Endothelial cell of umbilical vein (primary cell): ENCODE data around the gene CCS. TPM values are rescaled to one million over a fixed set of nuclear protein-coding genes. Genes with fewer than 3 reads are reported as not detected.

ENCODE experiments used
- BruUV-seq: library from RNA; stranded (reverse); fragments of 400-500 nt; replicated peaks from 2 replicates; lab custom pipeline; 2021; lab: Mats Ljungman, UMichigan
- CTCF ChIA-PET: fragments of 300-600, 350-600 bp; sonication (Branson Sonifier 250); formaldehyde crosslinking; loops from one replicate; lab custom pipeline; 2021; ENCODE audit warnings: antibody characterized with exemption, inconsistent platforms; lab: Charles Lee
- POLR2A ChIA-PET: fragments of 300-600, 350-600 bp; sonication (Branson Sonifier 250); formaldehyde crosslinking; loops from one replicate; lab custom pipeline; 2021; ENCODE audit warnings: antibody characterized with exemption, inconsistent platforms; lab: Charles Lee
- DNase-seq: peaks from one replicate; pipeline ENCODE4 v3.0.0-alpha.2; 2011; ENCODE audit warnings: low read depth, low spot score
- FAIRE-seq: peaks from 2 replicates; lab custom pipeline; 2011; peaks lifted over from hg19 to GRCh38; lab: Jason Lieb, UNC
- H2AFZ ChIP-seq: 2 replicates; pipeline ENCODE4 v1.6.0; 2012; ENCODE audit warnings: low read depth, low read length, control low read depth, inconsistent platforms
- H3K27ac ChIP-seq: 2 replicates; pipeline ENCODE4 v1.5.1; 2011; ENCODE audit warnings: low read depth, mild to moderate bottlenecking, control low read depth, low read length, moderate library complexity; ENCODE audit not compliant: insufficient read depth
- H3K27me3 ChIP-seq, 2 experiments: 2 replicates each; pipeline versions ENCODE4 v1.6.0 to v1.6.1; 2011; ENCODE audit warnings: low read length in 2 of 2, mixed read lengths in 1 of 2; ENCODE audit not compliant: control insufficient read depth in 2 of 2, insufficient read depth in 2 of 2
- H3K36me3 ChIP-seq, 2 experiments: 2 replicates in 1 of 2; 3 replicates in 1 of 2; pipeline ENCODE4 v1.5.1; 2011; ENCODE audit warnings: low read length in 2 of 2, mild to moderate bottlenecking in 1 of 2, moderate library complexity in 1 of 2; ENCODE audit not compliant: control insufficient read depth in 2 of 2, insufficient read depth in 2 of 2; ENCODE audit errors: extremely low read depth in 1 of 2
- H3K4me1 ChIP-seq: 3 replicates; pipeline ENCODE4 v1.5.1; 2011; ENCODE audit warnings: mild to moderate bottlenecking, low read length; ENCODE audit not compliant: control insufficient read depth, insufficient read depth; ENCODE audit errors: extremely low read depth
- H3K4me2 ChIP-seq: 2 replicates; pipeline ENCODE4 v1.6.1; 2011; ENCODE audit warnings: low read length, control low read depth, mixed read lengths; ENCODE audit not compliant: insufficient read depth
- H3K4me3 ChIP-seq, 3 experiments: fragments of 200-600 bp in 1 of 3; sonication (generic), shearing (Covaris generic) in 1 of 3; replicated peaks in 1 of 3; 2 replicates each; pipeline ENCODE4 v1.5.1; 2011 to 2016; ENCODE audit warnings: control low read depth in 3 of 3, low read length in 3 of 3, mild to moderate bottlenecking in 2 of 3, inconsistent platforms in 1 of 3, low read depth in 1 of 3, moderate library complexity in 1 of 3; ENCODE audit not compliant: insufficient read depth in 1 of 3
- H3K79me2 ChIP-seq: 2 replicates; pipeline ENCODE4 v1.6.0; 2012; ENCODE audit warnings: low read length, inconsistent platforms; ENCODE audit not compliant: control insufficient read depth, insufficient read depth
- H3K9ac ChIP-seq: replicated peaks from 2 replicates; pipeline ENCODE3; 2011; ENCODE audit warnings: low read length, control low read depth; ENCODE audit not compliant: insufficient read depth; ENCODE audit errors: extremely low read depth
- H3K9me1 ChIP-seq: replicated peaks from 3 replicates; pipeline ENCODE4 v1.6.0; 2011; ENCODE audit warnings: mild to moderate bottlenecking, low read length; ENCODE audit not compliant: control insufficient read depth, insufficient read depth; ENCODE audit errors: extremely low read depth
- H3K9me3 ChIP-seq: replicated peaks from 2 replicates; pipeline ENCODE4 v1.5.1; 2012; ENCODE audit warnings: low read length, inconsistent platforms; ENCODE audit not compliant: control insufficient read depth, insufficient read depth
- H4K20me1 ChIP-seq: replicated peaks from 2 replicates; pipeline ENCODE3; 2011; ENCODE audit warnings: mild to moderate bottlenecking, low read length; ENCODE audit not compliant: control insufficient read depth, insufficient read depth; ENCODE audit errors: extremely low read depth
- EZH2 ChIP-seq: IDR thresholded peaks from 2 replicates; pipeline ENCODE4 v1.6.1; 2012; ENCODE audit warnings: borderline replicate concordance, low read depth, mild to moderate bottlenecking, moderate library complexity, low read length, inconsistent platforms; ENCODE audit not compliant: severe bottlenecking
- JUN ChIP-seq: IDR thresholded peaks from 2 replicates; pipeline ENCODE4 v1.6.1; 2011; ENCODE audit warnings: borderline replicate concordance, low read depth; ENCODE audit not compliant: insufficient read length, insufficient read depth
- MYC ChIP-seq: IDR thresholded peaks from one replicate; pipeline ENCODE4 v1.6.1; 2011; ENCODE audit warnings: mild to moderate bottlenecking, low read depth, low read length
- POLR2A ChIP-seq: IDR thresholded peaks from 2 replicates; pipeline ENCODE4 v1.6.1; 2012; ENCODE audit warnings: low read depth, mild to moderate bottlenecking, control low read depth, low read length
- POLR2AphosphoS5 ChIP-seq: IDR thresholded peaks from 2 replicates; pipeline ENCODE4 v1.6.1; 2012; ENCODE audit warnings: low read depth, mild to moderate bottlenecking, control low read depth, low read length, moderate library complexity; ENCODE audit not compliant: insufficient read depth
- dilution Hi-C: fragments of 300-500 bp; cut with MboI; formaldehyde crosslinking; loops from one replicate; pipeline ENCODE4 v1.15.0; 2019; ENCODE audit warnings: low sequenced_read_pairs; ENCODE audit not compliant: extremely low pct_ligation_motif_present
- intact Hi-C: fragments of 100-400 bp; cut with micrococcal nuclease; formaldehyde crosslinking; loops from one replicate; pipeline ENCODE4 v1.10.0; 2022
- polyA plus RNA-seq, 4 experiments: library from polyadenylated mRNA; depleted of rRNA in 3 of 4; stranded (reverse) in 3 of 4; unstranded in 1 of 4; fragments of >200 nt; gene quantifications; 2 replicates each; pipeline versions ENCODE4 v1.2.1 to v1.2.3, GENCODE V29; 2011 to 2012; ENCODE audit warnings: missing spikeins in 1 of 4
- total RNA-seq: library from RNA; stranded (reverse); gene quantifications from 2 replicates; pipeline ENCODE4 v1.2.3, GENCODE V29; 2021
- TF ChIP-seq, protein P1 (sequence below): IDR thresholded peaks from 2 replicates; pipeline ENCODE4 v1.6.1; 2011; ENCODE audit not compliant: insufficient read depth, insufficient read length
- TF ChIP-seq, protein P2 (sequence below), 2 donors: IDR thresholded peaks; 1 replicate in 1 of 2; 2 replicates in 1 of 2; pipeline ENCODE4 v1.5.1; 2011; ENCODE audit warnings: low read length in 2 of 2, mild to moderate bottlenecking in 2 of 2, moderate library complexity in 2 of 2, control low read depth in 1 of 2, inconsistent platforms in 1 of 2, low read depth in 1 of 2; ENCODE audit not compliant: insufficient read depth in 1 of 2; ENCODE audit errors: extremely low read depth in 1 of 2

The CCS gene
- total and polyA plus RNA-seq, 2 donors (not counting 3 experiments of a cell fraction or from before 2014, with no cell fraction given) = 38.7 to 39.0 TPM

DNA sequence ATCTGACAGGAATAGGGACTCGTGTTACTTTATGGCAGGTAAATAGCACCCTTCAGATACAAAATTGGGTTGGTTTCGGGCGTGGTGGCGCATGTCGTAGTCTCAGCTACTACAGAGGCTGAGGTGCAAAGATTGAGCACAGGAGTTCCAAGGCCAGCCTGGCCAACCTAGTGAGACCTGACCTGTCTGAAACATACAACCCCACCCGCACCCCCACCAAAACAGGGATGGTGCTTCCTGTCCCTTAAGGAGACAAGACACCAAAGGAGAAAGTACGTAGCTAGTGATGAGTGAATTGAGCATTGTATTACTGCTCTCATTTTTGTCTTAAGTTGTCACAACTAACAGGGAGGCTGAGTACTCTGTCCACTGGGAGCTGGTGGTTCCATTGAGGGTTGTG, 59.7 kb downstream of the CCS start:
- Histone ChIP-seq H3K9me1 (no peaks in the 10 kb centered on the region), H4K20me1 (peaks cover 6% of the 10 kb centered on the region), H3K4me1 (no peaks in the 10 kb centered on the region), H3K36me3 (peaks cover 6 to 8% of the 10 kb centered on the region in 2 experiments), H2AFZ (no peak overlapping the region), H3K79me2 (peaks cover 42% of the 10 kb centered on the region), H3K27ac (no peak overlapping the region), H3K4me2 (no peak overlapping the region), H3K4me3 (no peak overlapping the region), H3K9me3 (no peaks in the 10 kb centered on the region), H3K27me3 (no peaks in the 10 kb centered on the region), H3K9ac (no peak overlapping the region)
- TF ChIP-seq POLR2AphosphoS5 = no peak
- TF ChIP-seq, protein P1, sequence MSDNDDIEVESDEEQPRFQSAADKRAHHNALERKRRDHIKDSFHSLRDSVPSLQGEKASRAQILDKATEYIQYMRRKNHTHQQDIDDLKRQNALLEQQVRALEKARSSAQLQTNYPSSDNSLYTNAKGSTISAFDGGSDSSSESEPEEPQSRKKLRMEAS = no peak
- TF ChIP-seq, protein P2, sequence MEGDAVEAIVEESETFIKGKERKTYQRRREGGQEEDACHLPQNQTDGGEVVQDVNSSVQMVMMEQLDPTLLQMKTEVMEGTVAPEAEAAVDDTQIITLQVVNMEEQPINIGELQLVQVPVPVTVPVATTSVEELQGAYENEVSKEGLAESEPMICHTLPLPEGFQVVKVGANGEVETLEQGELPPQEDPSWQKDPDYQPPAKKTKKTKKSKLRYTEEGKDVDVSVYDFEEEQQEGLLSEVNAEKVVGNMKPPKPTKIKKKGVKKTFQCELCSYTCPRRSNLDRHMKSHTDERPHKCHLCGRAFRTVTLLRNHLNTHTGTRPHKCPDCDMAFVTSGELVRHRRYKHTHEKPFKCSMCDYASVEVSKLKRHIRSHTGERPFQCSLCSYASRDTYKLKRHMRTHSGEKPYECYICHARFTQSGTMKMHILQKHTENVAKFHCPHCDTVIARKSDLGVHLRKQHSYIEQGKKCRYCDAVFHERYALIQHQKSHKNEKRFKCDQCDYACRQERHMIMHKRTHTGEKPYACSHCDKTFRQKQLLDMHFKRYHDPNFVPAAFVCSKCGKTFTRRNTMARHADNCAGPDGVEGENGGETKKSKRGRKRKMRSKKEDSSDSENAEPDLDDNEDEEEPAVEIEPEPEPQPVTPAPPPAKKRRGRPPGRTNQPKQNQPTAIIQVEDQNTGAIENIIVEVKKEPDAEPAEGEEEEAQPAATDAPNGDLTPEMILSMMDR (IDR thresholded peaks at IDR 0.05; ENCODE audit: extremely low read depth in 1 of 2, insufficient read depth in 1 of 2, low read depth in 1 of 2, low read length in 2 of 2) = no peak
- no peak for TF ChIP-seq EZH2
- TF ChIP-seq JUN = no peak
- TF ChIP-seq POLR2A = peak; percentile 26
- TF ChIP-seq MYC = no peak
- dilution Hi-C loops = no loop called here
- ChIA-PET POLR2A (interaction anchor here (1.3 kb wide), 1 partner anchor 15 kb away, joined by 3 read pairs; no protein-coding TSS in a partner anchor), CTCF (interaction anchor here (0.7 to 1.1 kb wide), 4 partner anchors 9 to 72 kb away, joined by 3 to 4 read pairs (median 3); partner anchors contain the start of gene RBM4)
- DNase-seq (no peak), FAIRE-seq (no peak)
- intact Hi-C loops = no loop called here
- no TSS peak for BruUV-seq
